ACHN (cell line): Measurements from ENCODE around the gene OR10D3.
"Not testable (repeated sequence)": the region's sequence is repeated elsewhere in the genome, so short reads cannot be mapped to it uniquely, and the experiment has no call there.

ENCODE experiments used
- DNase-seq: peaks from one replicate; pipeline ENCODE4 v3.0.0-alpha.2; 2015
- in situ Hi-C: cut with HindIII; loops from 2 replicates; pipeline ENCODE4 v1.10.0; 2017; ENCODE audit warnings: low sequenced_read_pairs, low pct_ligation_motif_present, low pct_unique_long_range_greater_than_20kb

Gene OR10D3

GRCh38 chr11:124183068-124183467 lies at the start of gene OR10D3:
OR10D3 (plus strand) TSS chr11:124183345; CDS start chr11:124185270, 1,925 bp downstream.
- in situ Hi-C loops = no loop called here
- no peak for DNase-seq

DNA sequence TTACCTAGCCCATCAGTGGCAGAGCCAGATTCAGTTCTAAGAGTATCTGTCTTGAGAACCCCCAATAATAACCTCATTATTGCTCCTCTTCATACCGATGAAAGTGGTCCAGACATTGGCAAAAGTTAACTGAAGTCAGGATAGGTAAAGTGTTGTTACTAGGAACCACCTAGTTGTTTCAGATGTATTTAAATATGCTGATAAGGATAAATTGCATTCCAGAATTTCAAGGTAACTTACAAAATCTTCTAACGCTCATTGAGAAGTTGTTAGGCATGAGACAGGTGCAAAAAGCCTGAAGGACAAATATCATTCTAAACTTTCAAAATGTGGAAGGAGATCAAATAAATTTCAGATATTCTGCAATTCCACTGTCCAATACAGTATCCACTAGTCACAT lies 40.1 kb upstream of the OR10D3 start:
- DNase-seq = no peak
- in situ Hi-C loops = no loop called here

- in situ Hi-C loops = no loop called here
- no peak for DNase-seq
Measured at GRCh38 chr11:124147951-124148350, 35.2 kb upstream of the OR10D3 start.

GRCh38 chr11:124150684-124151083 lies 32.5 kb upstream of the OR10D3 start:
- in situ Hi-C loops = no loop called here
- no peak for DNase-seq

DNA sequence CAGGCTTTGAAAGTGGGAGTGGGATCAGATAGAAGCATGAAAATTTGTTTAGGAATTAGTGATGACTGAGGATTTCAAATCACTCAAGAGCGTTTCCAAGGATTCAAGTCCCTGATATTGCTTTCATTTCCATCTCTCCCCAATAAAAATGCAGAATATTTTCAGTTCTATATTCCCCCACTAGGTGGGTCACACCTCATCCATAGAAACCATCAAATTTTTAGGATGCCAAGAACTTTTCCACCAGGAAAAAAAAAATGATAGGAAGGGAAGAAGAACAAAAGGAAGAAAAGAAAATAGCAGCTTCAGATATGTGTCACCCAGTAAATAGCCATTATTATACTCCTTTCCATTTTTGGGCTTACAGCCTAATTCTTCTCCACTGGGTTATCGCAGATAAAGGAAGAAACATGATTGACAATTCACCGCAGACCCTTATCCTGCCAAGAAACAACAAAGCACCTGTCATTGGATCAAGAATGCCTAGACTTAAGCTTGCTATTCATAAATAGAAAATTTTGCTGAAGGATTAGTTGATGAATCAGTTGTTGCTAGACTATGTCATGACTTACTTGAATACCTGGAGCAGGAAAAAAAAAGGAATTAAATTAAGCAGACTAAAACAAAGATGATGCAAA lies 30.3 kb upstream of the OR10D3 start:
- no peak for DNase-seq
- in situ Hi-C loops = no loop called here

DNA sequence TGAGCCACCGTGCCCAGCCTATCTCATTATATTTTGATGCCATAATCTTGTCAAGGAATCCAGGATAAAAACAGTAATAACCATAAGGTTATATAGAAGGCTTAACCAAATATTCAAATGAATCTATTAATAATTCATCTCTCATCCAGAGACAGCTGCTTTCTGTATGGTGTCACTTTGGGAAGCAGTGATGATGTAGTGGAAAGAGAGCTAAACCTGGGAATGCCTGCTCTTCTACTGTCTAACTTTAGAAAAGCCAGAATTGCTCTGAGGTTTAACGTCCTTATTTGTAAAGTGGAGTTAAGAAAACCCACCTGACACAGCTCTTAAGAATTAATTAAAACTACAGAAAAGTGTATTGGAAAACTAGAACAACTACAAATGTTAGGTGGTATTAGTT lies 29.3 kb upstream of the OR10D3 start:
- in situ Hi-C loops = no loop called here
- DNase-seq = no peak

DNA sequence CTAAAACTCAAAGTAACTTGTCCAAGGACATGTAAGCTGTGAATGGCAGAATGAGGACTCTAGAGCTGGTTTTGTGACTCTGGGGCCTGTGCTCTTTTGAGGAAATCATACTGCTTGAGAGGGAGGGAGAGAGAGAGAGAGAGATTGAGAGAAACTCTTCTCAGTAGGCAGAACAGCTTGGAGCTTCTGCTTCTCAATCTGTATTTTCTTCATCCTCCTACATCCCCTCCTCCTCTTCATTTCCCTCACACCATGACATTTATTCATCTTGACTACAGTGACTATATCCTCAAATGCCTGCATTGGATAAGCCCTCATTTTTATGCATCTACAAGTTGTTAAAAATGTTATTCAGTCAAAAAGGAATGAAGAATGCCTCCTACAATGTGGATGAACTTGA lies 23.7 kb upstream of the OR10D3 start:
- no peak for DNase-seq
- in situ Hi-C loops = no loop called here

DNA sequence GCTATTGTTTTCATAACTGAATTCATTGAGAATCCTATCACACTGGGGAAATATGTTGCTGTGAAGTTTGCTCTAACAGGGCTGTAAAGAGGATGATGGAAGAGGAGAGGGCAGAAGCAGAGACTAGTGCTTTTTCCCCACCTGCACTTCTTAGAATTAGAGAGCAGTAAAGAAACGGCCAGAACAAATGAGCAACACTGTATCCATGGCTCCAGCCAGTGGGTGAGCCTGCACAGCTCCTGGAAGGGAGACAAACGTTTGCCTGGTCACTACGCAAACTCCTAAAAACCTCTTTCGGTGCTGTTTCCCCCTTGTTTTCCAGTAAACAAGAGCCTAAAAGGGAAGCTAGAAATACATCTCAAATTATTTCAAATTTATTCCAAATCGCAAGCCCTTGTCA lies 22.2 kb upstream of the OR10D3 start:
- DNase-seq = no peak
- in situ Hi-C loops = no loop called here

- DNase-seq = no peak
- in situ Hi-C loops = no loop called here
Measured at GRCh38 chr11:124167826-124168231, 15.3 kb upstream of the OR10D3 start.

DNA sequence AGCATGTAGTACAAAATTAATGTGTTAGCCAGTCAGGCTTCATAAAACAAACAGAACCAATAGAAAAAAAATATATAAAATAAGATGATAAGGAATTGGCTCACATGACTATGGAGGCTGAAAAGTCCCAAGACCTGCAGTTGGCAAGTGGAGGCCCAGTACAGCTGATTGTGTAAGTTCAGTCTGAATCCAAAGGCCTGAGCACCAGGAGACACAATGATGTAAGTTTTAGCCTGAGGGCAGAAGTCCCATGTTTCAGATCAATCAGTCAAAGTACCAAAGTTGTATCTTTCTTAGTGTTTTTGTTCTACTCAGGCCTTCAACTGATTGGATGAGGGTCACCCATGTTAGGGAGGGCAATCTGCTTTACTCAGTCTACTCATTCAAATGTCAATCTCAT lies 14.3 kb upstream of the OR10D3 start:
- in situ Hi-C loops = no loop called here
- no peak for DNase-seq

GRCh38 chr11:124170315-124170714 lies 12.8 kb upstream of the OR10D3 start:
- DNase-seq, in situ Hi-C loops: not testable (repeated sequence)

DNA sequence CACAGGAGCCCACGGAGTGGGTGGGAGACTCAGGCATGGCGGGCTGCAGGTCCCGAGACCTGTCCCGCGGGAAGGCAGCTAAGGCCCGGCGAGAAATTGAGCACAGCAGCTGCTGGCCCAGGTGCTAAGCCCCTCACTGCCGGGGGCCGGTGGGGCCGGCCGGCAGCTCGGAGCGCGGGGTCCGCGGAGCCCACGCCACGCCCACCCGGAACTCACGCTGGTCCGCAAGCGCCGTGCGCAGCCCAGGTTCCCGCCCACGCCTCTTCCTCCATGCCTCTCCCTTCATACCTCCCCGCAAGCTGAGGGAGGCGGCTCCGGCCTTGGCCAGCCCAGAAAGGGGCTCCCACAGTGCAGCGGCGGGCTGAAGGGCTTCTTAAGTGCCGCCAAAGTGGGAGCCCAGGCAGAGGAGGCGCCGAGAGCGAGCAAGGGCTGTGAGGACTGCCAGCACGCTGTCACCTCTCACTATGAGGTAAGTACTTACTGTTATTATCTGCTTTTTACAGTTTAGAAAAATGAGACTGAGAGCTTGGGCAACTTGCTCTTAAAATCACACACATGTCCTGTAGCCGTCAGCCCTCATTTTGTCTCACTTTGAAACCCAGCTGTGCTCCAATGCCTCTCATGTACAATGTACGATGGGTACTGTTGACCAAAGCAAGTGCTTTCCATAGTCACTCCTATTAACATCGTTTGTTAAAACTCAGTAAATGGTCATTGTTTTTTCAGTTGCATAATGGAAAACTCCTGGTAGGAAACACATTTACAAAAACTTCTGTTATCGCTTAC lies 12.2 kb upstream of the OR10D3 start:
- in situ Hi-C loops = no loop called here
- DNase-seq = no peak

GRCh38 chr11:124172101-124172500 lies 11.0 kb upstream of the OR10D3 start:
- in situ Hi-C loops = no loop called here
- DNase-seq = no peak

- in situ Hi-C loops = no loop called here
Measured at GRCh38 chr11:124172599-124172998, 10.5 kb upstream of the OR10D3 start.

GRCh38 chr11:124174001-124174583 lies 9.1 kb upstream of the OR10D3 start:
- DNase-seq = peak; percentile 68
- in situ Hi-C loops = no loop called here

More at GRCh38 chr11:124172599-124172998, 10.5 kb upstream of the OR10D3 start:
- no peak for DNase-seq

- in situ Hi-C loops = no loop called here
- DNase-seq = no peak
Measured at GRCh38 chr11:124176925-124177715, 6.0 kb upstream of the OR10D3 start.

DNA sequence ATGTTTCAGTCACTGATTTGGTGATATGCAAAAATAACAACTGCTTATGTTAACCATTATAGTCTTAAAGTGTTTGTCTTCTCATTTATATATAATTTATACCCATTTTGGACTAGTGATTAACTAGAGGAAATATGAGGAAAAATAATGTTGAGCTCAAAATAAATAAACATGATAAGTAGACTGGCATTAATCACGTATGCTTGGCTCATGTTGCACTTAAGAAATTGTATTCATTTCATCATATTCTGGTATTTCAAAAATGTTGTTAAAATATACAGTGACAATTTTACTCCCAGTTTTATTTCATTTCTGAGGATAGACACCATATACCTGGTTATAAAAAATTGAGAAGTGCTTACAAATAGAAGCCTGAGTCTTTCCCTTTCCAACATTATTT lies 3.8 kb upstream of the OR10D3 start:
- in situ Hi-C loops = no loop called here

GRCh38 chr11:124190298-124191139 lies 7.4 kb downstream of the OR10D3 start:
- in situ Hi-C loops = no loop called here
- DNase-seq = no peak

More for the DNA sequence above, 3.8 kb upstream of the OR10D3 start:
- DNase-seq = no peak
